Hepatocyte (in vitro differentiated cells): ENCODE measurements around the gene S100Z.

ENCODE experiments used
- CTCF ChIP-seq: fragments of 200-600 bp; sonication (generic); IDR thresholded peaks from 2 replicates; pipeline ENCODE4 v1.5.1; 2016; ENCODE audit warnings: antibody characterized with exemption, mild to moderate bottlenecking; ENCODE audit not compliant: poor library complexity
- EZH2 ChIP-seq: fragments of 200-600 bp; sonication (generic); IDR thresholded peaks from 2 replicates; pipeline ENCODE4 v1.6.1; 2016; ENCODE audit warnings: antibody characterized with exemption, mild to moderate bottlenecking, borderline replicate concordance

- no peak for TF ChIP-seq CTCF
- no peak for TF ChIP-seq EZH2
These were observed 106.2 kb downstream of the S100Z start for GRCh38 chr5:76956033-76956432.
